ENCODE measurements around the gene AMMECR1L.

DNA sequence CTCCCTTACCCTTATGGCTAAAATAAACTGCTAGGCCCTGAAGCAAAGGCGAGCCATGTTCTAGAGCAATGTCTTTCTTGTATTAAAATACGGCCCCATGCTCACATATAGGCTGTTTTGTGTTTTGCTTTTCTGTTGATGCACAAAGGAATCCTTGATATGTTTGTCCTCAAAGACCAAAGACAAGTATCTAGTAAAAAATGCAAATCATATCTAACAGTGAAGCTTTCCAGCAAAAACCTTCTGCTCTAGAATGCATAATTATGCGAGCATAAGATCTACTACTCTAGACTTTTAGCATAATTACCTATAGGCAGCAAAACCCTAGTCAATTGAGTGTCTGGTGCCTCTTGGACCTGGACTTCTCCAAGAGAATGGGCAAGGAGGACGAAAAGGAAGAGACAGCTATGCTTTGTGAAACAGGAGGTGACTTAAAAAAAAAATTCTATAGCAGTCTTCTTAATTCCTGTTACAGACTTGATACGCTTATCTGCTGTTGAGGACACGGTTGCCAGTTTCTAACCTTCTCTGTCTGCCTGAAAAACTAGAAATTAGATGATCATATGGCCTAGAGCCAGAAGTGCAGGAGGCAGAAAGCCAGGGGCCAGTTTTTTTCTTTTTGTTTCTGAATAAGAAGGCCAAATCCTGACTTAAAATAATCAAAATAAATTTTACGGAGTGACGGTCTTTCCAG is 1.5 kb upstream of the AMMECR1L start:
- no peak for TF ChIP-seq CTCF (conservative IDR thresholded peaks at IDR 0.05; ENCODE audit: low read depth in 2 of 2)
- no peak for TF ChIP-seq REST (IDR thresholded peaks at IDR 0.05; ENCODE audit: unreplicated experiment)
- no peak for TF ChIP-seq POLR2AphosphoS5 (IDR thresholded peaks at IDR 0.05; ENCODE audit: low read depth)
- TF ChIP-seq ZNF114 (CRISPR knock-in tag; IDR thresholded peaks at IDR 0.05), result no peak
- no peak for TF ChIP-seq EZH2 (IDR thresholded peaks at IDR 0.05; ENCODE audit: low read depth, unreplicated experiment)
- no peak for TF ChIP-seq ETS1 (IDR thresholded peaks at IDR 0.05)
- TF ChIP-seq JUNB (IDR thresholded peaks at IDR 0.05; ENCODE audit: unreplicated experiment), result no peak
- TF ChIP-seq EZH2phosphoT487 (IDR thresholded peaks at IDR 0.05; ENCODE audit: unreplicated experiment), result no peak
